H9 (cell line): Measurements from ENCODE around the gene SLC7A4. TPM values are rescaled to one million over a fixed set of nuclear protein-coding genes. Genes with fewer than 3 reads are reported as not detected.

Experiments used
- DNase-seq: peaks from one replicate; pipeline ENCODE4 v3.0.0-alpha.2; 2017
- H2AFZ ChIP-seq: one replicate; pipeline ENCODE4 v1.6.1; 2013; ENCODE audit warnings: mild to moderate bottlenecking, low read length, control low read depth, moderate library complexity
- H2AK5ac ChIP-seq: 2 replicates; pipeline ENCODE4 v1.6.1; 2013; ENCODE audit warnings: low read length, control low read depth, mixed read lengths; ENCODE audit not compliant: insufficient read length
- H2BK120ac ChIP-seq: one replicate; pipeline ENCODE4 v1.6.1; 2013; ENCODE audit warnings: low read depth, mild to moderate bottlenecking, low read length, control low read depth, inconsistent platforms; ENCODE audit not compliant: poor library complexity, severe bottlenecking
- H2BK12ac ChIP-seq: 2 replicates; pipeline ENCODE4 v1.6.1; 2013; ENCODE audit warnings: low read length, control low read depth, mixed read lengths, low read depth; ENCODE audit not compliant: insufficient read length
- H2BK15ac ChIP-seq: 2 replicates; pipeline ENCODE4 v1.6.1; 2013; ENCODE audit warnings: low read depth, low read length, control low read depth
- H2BK20ac ChIP-seq: one replicate; pipeline ENCODE4 v1.6.1; 2013; ENCODE audit warnings: low read depth, mild to moderate bottlenecking, low read length, control low read depth, inconsistent platforms; ENCODE audit not compliant: poor library complexity, severe bottlenecking
- H2BK5ac ChIP-seq: 2 replicates; pipeline ENCODE4 v1.6.1; 2013; ENCODE audit warnings: low read length, control low read depth, mixed read lengths; ENCODE audit not compliant: insufficient read length
- H3K14ac ChIP-seq: 2 replicates; pipeline ENCODE4 v1.6.1; 2013; ENCODE audit warnings: low read length, control low read depth; ENCODE audit not compliant: insufficient read depth
- H3K18ac ChIP-seq: 2 replicates; pipeline ENCODE4 v1.6.1; 2013; ENCODE audit warnings: low read depth, mild to moderate bottlenecking, mixed read lengths, low read length, control low read depth; ENCODE audit not compliant: insufficient read length
- H3K23ac ChIP-seq: 2 replicates; pipeline ENCODE4 v1.6.1; 2013; ENCODE audit warnings: low read length, control low read depth, mixed read lengths, low read depth; ENCODE audit not compliant: insufficient read length
- H3K23me2 ChIP-seq: 2 replicates; pipeline ENCODE4 v1.6.1; 2013; ENCODE audit warnings: low read depth, mild to moderate bottlenecking, mixed read lengths, low read length, control low read depth; ENCODE audit not compliant: insufficient read length, poor library complexity, severe bottlenecking
- H3K27ac ChIP-seq: 2 replicates; pipeline ENCODE4 v1.5.1; 2013; ENCODE audit warnings: low read length, control low read depth, mixed read lengths, low read depth; ENCODE audit not compliant: insufficient read length
- H3K27me3 ChIP-seq: 2 replicates; pipeline ENCODE4 v1.6.1; 2013; ENCODE audit warnings: low read length, control low read depth, inconsistent platforms; ENCODE audit not compliant: insufficient read depth
- H3K4ac ChIP-seq: 2 replicates; pipeline ENCODE4 v1.6.1; 2013; ENCODE audit warnings: low read depth, mild to moderate bottlenecking, control low read depth, inconsistent platforms, low read length, moderate library complexity
- H3K4me1 ChIP-seq: 2 replicates; pipeline ENCODE4 v1.6.1; 2013; ENCODE audit warnings: low read length, control low read depth, inconsistent platforms; ENCODE audit not compliant: insufficient read depth
- H3K4me2 ChIP-seq: 2 replicates; pipeline ENCODE4 v1.6.1; 2013; ENCODE audit warnings: low read length, control low read depth, mixed read lengths; ENCODE audit not compliant: insufficient read length, insufficient read depth
- H3K56ac ChIP-seq: 2 replicates; pipeline ENCODE4 v1.6.1; 2013; ENCODE audit warnings: low read depth, mild to moderate bottlenecking, mixed read lengths, low read length, control low read depth; ENCODE audit not compliant: insufficient read length
- H3K79me1 ChIP-seq: 2 replicates; pipeline ENCODE4 v1.6.1; 2013; ENCODE audit warnings: low read depth, mild to moderate bottlenecking, moderate library complexity, low read length, control low read depth, inconsistent platforms; ENCODE audit not compliant: insufficient read depth, poor library complexity, severe bottlenecking
- H3K79me2 ChIP-seq: 2 replicates; pipeline ENCODE4 v1.6.1; 2013; ENCODE audit warnings: low read length, control low read depth, inconsistent platforms; ENCODE audit not compliant: insufficient read depth
- H3K9ac ChIP-seq: 2 replicates; pipeline ENCODE4 v1.6.1; 2013; ENCODE audit warnings: low read length, control low read depth, mixed read lengths; ENCODE audit not compliant: insufficient read length; ENCODE audit errors: extremely low read depth
- H3K9me3 ChIP-seq: one replicate; pipeline ENCODE4 v1.6.1; 2013; ENCODE audit warnings: low read depth, low read length, inconsistent platforms; ENCODE audit not compliant: control insufficient read depth
- H3T11ph ChIP-seq: one replicate; pipeline ENCODE4 v1.6.1; 2013; ENCODE audit warnings: mild to moderate bottlenecking, low read length, control low read depth, inconsistent platforms
- H4K20me1 ChIP-seq: one replicate; pipeline ENCODE4 v1.6.1; 2013; ENCODE audit not compliant: control insufficient read depth, insufficient read length, insufficient read depth
- H4K5ac ChIP-seq: 2 replicates; pipeline ENCODE4 v1.6.1; 2013; ENCODE audit warnings: low read depth, mild to moderate bottlenecking, mixed read lengths, low read length, control low read depth; ENCODE audit not compliant: insufficient read length
- H4K8ac ChIP-seq: replicated peaks from 2 replicates; pipeline ENCODE4 v1.6.1; 2013; ENCODE audit warnings: low read length, control low read depth, mixed read lengths, low read depth; ENCODE audit not compliant: insufficient read length
- H4K91ac ChIP-seq: 2 replicates; pipeline ENCODE4 v1.6.1; 2013; ENCODE audit warnings: low read depth, mild to moderate bottlenecking, moderate library complexity, mixed read lengths, low read length, control low read depth; ENCODE audit not compliant: insufficient read length
- H3K27ac Mint-ChIP-seq, 3 experiments: 2 replicates in 2 of 3; 3 replicates in 1 of 3; pipeline ENCODE4 v1.8.0; 2020 to 2021; ENCODE audit warnings: mixed read lengths in 3 of 3, mild to moderate bottlenecking in 1 of 3, moderate library complexity in 1 of 3
- H3K27me3 Mint-ChIP-seq: 2 replicates; pipeline ENCODE4 v1.8.0; 2021; ENCODE audit warnings: low read depth, mild to moderate bottlenecking, moderate library complexity, mixed read lengths
- H3K36me3 Mint-ChIP-seq, 3 experiments: 2 replicates in 2 of 3; 3 replicates in 1 of 3; pipeline ENCODE4 v1.8.0; 2020 to 2021; ENCODE audit warnings: low read depth in 3 of 3, mixed read lengths in 3 of 3; ENCODE audit not compliant: insufficient read depth in 1 of 3
- H3K4me1 Mint-ChIP-seq, 2 experiments: 2 replicates each; pipeline ENCODE4 v1.8.0; 2020; ENCODE audit warnings: mixed read lengths in 2 of 2
- H3K4me3 Mint-ChIP-seq, 2 experiments: 2 replicates in 1 of 2; 3 replicates in 1 of 2; pipeline ENCODE4 v1.8.0; 2020 to 2021; ENCODE audit warnings: mild to moderate bottlenecking in 2 of 2, mixed read lengths in 2 of 2, moderate library complexity in 1 of 2
- H3K9me3 Mint-ChIP-seq, 2 experiments: 2 replicates in 1 of 2; 3 replicates in 1 of 2; pipeline ENCODE4 v1.8.0; 2020; ENCODE audit warnings: mild to moderate bottlenecking in 2 of 2, mixed read lengths in 2 of 2, moderate library complexity in 1 of 2
- CTCF ChIP-seq: fragments of 200-600 bp; sonication (generic); conservative IDR thresholded peaks from 3 replicates; pipeline ENCODE4 v1.8.0; 2021; ENCODE audit warnings: antibody characterized with exemption, mild to moderate bottlenecking
- WGBS: extraction: QIAGEN DNeasy Blood & Tissue Kit; methylation state at CpG from one replicate; pipeline ENCODE4 v1.1.7; 2013; ENCODE audit warnings: missing lambda C conversion rate, low lambda C conversion rate, mixed read lengths; ENCODE audit not compliant: insufficient read length; ENCODE audit errors: extremely low coverage; 5-methylcytosine and 5-hydroxymethylcytosine counted together
- total RNA-seq: library from RNA; stranded (reverse); gene quantifications from 2 replicates; pipeline ENCODE4 v1.2.1, GENCODE V29; 2021

The SLC7A4 gene
- total RNA-seq, 1 experiment from 2014 or later, result 0.09 TPM

- no peak for DNase-seq
- Histone ChIP-seq H3K18ac (no peak overlapping the region), H3K4ac (no peak overlapping the region), H4K20me1 (no peaks in the 10 kb centered on the region), H3T11ph (no peak overlapping the region), H3K79me1 (no peaks in the 10 kb centered on the region), H3K14ac (no peak overlapping the region), H2BK15ac (no peak overlapping the region), H3K23ac (no peak overlapping the region), H2BK5ac (no peak overlapping the region), H3K9ac (no peak overlapping the region), H3K4me1 (no peaks in the 10 kb centered on the region), H3K27me3 (no peaks in the 10 kb centered on the region), H2BK12ac (no peak overlapping the region), H2BK20ac (no peak overlapping the region), H3K23me2 (no peaks in the 10 kb centered on the region), H3K56ac (no peak overlapping the region), H3K27ac (no peak overlapping the region), H4K8ac (no peak overlapping the region), H4K5ac (no peak overlapping the region), H3K79me2 (no peaks in the 10 kb centered on the region), H3K9me3 (no peaks in the 10 kb centered on the region), H4K91ac (no peak overlapping the region), H2AFZ (no peak overlapping the region), H2AK5ac (no peak overlapping the region), H2BK120ac (no peak overlapping the region), H3K4me2 (no peak overlapping the region)
- no peaks in the 10 kb centered on the region for H3K36me3 Mint-ChIP-seq
- peaks cover 11% of the 10 kb centered on the region for H3K27me3 Mint-ChIP-seq
- WGBS, result no CpG with 5 or more reads among the region's 10 CpGs
- no peak overlapping the region for H3K4me3 Mint-ChIP-seq
- H3K9me3 Mint-ChIP-seq, result peaks cover 6 to 8% of the 10 kb centered on the region in 2 experiments; a peak in 4 of 5 replicates
- TF ChIP-seq CTCF, result no peak
- no peak overlapping the region for H3K27ac Mint-ChIP-seq
- H3K4me1 Mint-ChIP-seq, result peaks cover 3 to 10% of the 10 kb centered on the region in 2 experiments; a peak in 3 of 4 replicates
Observed at GRCh38 chr22:21022507-21022906, 9.9 kb downstream of the SLC7A4 start.
